ENCODE data around the gene TMTC4.

- TF ChIP-seq POLR2A (IDR thresholded peaks at IDR 0.05; ENCODE audit: low read depth, low read length) (no peak), CTCF (conservative IDR thresholded peaks at IDR 0.05; ENCODE audit: low read depth, low read length) (no peak), CHD1 (IDR thresholded peaks at IDR 0.05; ENCODE audit: low read depth, low read length) (no peak), MAZ (IDR thresholded peaks at IDR 0.05; ENCODE audit: borderline replicate concordance, low read depth, low read length) (no peak), BHLHE40 (IDR thresholded peaks at IDR 0.05; ENCODE audit: low read depth, low read length) (no peak), CEBPB (IDR thresholded peaks at IDR 0.05; ENCODE audit: low read depth, low read length) (no peak), RCOR1 (IDR thresholded peaks at IDR 0.05; ENCODE audit: insufficient replicate concordance, low read length) (no peak), NFE2L2 (IDR thresholded peaks at IDR 0.05; ENCODE audit: low read depth, low read length) (no peak), MXI1 (IDR thresholded peaks at IDR 0.05; ENCODE audit: borderline replicate concordance, low read depth, low read length) (no peak)
Measured at GRCh38 chr13:100613031-100613430, 61.6 kb downstream of the TMTC4 start.

All from IMR-90 (cell line).